22Rv1 (cell line): Measurements from ENCODE around the gene SIGLEC9.

Experiments used
- H3K27ac ChIP-seq: fragments of 450-650 bp; 2 replicates; pipeline ENCODE4 v1.5.1; 2017
- CTCF ChIP-seq: fragments of 450-650 bp; IDR thresholded peaks from 2 replicates; pipeline ENCODE4 v1.5.1; 2017; ENCODE audit warnings: mild to moderate bottlenecking
- ZFX ChIP-seq: fragments of 450-650 bp; IDR thresholded peaks from 2 replicates; pipeline ENCODE4 v1.6.1; 2017; ENCODE audit warnings: antibody characterized with exemption, borderline replicate concordance

The SIGLEC9 gene

GRCh38 chr19:51097166-51097738, 27.5 kb upstream of the SIGLEC9 start:
- TF ChIP-seq ZFX: no peak
- TF ChIP-seq CTCF: peak; percentile 77
- H3K27ac ChIP-seq: no peak overlapping the region

- TF ChIP-seq CTCF (no peak), ZFX (no peak)
- H3K27ac ChIP-seq: no peak overlapping the region
Observed at GRCh38 chr19:51097796-51098195, 26.9 kb upstream of the SIGLEC9 start.

- TF ChIP-seq ZFX (no peak), CTCF (no peak)
- no peak overlapping the region for H3K27ac ChIP-seq
Observed at GRCh38 chr19:51098365-51099046, 26.2 kb upstream of the SIGLEC9 start.

- TF ChIP-seq ZFX: no peak
- TF ChIP-seq CTCF: no peak
- H3K27ac ChIP-seq: no peak overlapping the region
Observed at GRCh38 chr19:51099047-51099382, 25.7 kb upstream of the SIGLEC9 start.

GRCh38 chr19:51100601-51101000, 24.1 kb upstream of the SIGLEC9 start:
- H3K27ac ChIP-seq: no peak overlapping the region
- no peak for TF ChIP-seq CTCF
- TF ChIP-seq ZFX: no peak

GRCh38 chr19:51101171-51101865, 23.4 kb upstream of the SIGLEC9 start:
- TF ChIP-seq ZFX: no peak
- no peak for TF ChIP-seq CTCF

GRCh38 chr19:51102991-51103390, 21.7 kb upstream of the SIGLEC9 start:
- no peak overlapping the region for H3K27ac ChIP-seq

More at GRCh38 chr19:51101171-51101865, 23.4 kb upstream of the SIGLEC9 start:
- no peak overlapping the region for H3K27ac ChIP-seq

More at GRCh38 chr19:51102991-51103390, 21.7 kb upstream of the SIGLEC9 start:
- TF ChIP-seq ZFX (no peak), CTCF (no peak)
